ENCODE results near the gene ZNF611.
"Not testable (repeated sequence)": the region's sequence is repeated elsewhere in the genome, so short reads cannot be mapped to it uniquely, and the experiment has no call there.

The ZNF611 gene

DNA sequence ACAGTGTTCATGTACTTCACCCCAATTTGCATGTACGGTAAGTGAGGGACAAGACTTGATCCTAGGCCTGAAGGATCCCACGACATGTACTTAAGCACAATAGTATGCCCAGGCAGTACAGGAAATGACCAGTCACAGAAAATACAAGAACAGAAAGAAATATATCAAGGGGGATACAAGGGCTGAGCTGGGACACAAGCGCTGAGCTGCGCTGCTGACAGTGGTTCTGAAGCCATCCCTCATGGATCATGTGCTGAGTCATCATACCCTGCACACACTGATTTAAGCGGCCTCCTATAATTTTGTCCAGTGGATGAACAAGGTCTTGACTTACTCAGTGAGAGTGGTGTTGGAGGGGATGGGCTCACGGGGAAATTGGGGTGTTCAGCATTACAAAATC is 59.6 kb downstream of the ZNF611 start:
- not testable (repeated sequence) for DNase-seq

DNA sequence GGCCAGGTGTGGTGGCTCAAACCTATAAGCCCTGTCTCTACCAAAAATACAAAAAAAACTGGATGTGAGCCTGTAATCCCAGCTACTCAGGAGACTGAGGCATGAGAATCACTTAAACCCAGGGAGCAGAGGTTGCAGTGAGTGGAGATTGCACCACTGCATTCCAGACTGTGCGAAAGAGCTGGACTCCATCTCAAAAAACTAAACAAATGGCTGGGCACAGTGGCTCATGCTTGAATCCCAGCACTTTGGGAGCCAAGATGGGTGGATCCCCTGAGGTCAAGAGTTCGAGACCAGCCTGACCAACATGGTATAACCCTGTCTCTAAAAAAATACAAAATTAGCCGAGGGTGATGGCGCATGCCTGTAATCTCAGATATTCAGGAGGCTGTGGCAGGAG is 61.8 kb downstream of the ZNF611 start:
- no peak for DNase-seq

DNA sequence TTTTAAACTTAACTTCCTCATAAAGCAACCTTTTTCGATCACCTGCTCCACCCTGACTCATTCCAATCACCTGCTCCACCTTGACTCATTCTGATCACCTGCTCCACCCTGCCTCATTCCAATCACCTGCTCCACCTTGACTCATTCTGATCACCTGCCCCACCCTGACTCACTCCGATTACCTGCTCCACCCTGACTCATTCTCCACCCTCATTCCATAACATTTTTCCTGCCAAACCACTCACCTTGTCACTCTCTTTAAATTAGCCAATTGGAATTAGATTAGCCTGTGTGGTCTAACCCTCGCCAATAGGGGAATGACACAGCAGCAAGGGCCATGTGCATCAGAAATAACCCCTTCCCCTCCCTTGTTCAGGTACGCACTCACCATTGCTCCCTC is 64.8 kb downstream of the ZNF611 start:
- DNase-seq = no peak

DNA sequence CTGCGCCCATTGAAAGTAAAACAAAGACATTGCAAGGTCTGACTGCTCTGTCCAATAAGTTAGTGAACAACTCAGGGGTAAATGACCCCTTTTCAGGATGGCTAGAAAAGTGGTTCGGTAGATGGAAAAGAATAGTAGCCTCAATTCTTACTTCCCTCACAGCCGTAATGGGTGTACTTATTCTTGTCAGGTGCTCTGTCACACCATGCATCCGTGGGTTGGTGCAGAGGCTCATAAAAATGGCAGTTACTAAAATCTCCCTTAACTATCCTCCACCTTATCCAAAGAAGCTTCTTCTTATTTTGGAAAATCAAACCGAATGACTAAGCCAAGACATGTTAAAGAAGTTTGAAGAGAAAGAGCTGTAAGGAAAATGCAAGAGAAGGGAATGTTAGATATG is 65.3 kb downstream of the ZNF611 start:
- no peak for DNase-seq

DNA sequence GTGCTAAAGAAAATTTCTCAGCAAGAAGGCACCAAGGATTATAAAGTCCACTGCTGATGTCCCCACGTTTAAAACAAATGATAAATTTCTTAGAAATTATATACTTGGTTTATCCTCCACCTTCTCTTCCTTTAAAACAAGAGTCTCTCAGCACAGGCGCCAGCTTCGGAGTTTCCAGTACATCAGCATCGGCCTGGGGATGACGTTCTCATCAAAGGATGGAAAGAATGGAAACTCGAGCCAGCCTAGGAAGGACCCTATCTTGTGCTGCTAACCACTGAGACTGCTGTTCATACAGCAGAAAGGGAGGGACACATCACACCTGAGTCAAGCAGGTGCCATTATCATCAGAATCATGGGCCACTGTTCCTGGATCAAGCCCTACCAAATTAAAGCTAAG is 66.9 kb downstream of the ZNF611 start:
- no peak for DNase-seq

DNA sequence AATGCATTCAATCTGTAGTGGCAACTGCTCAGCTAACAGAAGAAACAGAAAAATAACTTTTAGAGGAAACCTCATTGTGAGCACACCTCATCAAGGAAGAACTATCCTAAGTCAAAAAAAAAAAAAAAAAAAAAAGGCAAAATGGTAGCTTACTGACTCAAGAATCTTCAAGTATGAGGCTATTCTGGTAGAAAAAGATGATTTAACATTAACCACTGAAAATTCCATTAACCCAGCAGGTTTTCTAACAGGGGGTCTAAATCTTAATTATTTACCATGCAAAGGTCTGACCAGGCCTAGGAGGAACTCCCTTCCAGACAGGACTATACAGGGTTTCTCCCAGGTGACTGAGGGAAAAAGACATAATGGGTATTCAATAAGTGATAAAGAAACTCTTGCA is 68.3 kb downstream of the ZNF611 start:
- no peak for DNase-seq

DNA sequence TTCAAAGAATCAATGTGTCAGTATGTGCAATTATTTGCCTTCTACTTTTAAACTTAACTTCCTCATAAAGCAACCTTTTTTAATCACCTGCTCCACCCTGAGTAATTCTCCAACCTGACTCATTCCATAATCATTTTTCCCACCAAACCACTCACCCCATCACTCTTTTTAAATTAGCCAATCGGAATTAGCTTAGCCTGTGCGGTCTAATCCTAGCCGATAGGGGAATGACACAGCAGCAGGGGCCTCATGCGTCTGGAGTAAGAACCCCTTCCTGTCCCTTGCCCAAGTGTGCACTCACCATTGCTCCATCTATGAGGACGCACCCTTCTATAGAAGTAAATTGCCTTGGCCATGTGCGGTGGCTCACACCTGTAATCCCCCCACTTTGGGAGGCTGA is 69.3 kb downstream of the ZNF611 start:
- DNase-seq = no peak

DNA sequence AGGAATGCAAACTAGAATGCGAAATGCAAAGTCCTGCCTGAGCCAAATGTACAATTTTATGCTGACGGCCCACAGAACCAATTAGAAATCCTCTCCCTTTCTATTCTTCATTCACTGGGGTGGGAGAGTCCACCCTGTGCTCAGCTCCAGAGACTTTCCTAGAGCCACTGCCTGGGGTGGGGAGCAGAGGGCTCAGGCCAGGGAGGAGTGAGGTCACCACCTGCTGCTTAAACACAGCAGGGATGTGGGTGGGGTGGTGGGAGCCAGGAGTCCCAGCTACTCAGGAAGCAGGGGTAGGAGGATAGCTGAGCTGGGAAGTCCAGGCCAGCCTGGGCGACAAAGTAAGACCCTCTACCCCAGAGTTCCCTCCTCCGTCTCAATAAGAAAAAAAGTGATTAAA is 69.8 kb downstream of the ZNF611 start:
- no peak for DNase-seq

DNA sequence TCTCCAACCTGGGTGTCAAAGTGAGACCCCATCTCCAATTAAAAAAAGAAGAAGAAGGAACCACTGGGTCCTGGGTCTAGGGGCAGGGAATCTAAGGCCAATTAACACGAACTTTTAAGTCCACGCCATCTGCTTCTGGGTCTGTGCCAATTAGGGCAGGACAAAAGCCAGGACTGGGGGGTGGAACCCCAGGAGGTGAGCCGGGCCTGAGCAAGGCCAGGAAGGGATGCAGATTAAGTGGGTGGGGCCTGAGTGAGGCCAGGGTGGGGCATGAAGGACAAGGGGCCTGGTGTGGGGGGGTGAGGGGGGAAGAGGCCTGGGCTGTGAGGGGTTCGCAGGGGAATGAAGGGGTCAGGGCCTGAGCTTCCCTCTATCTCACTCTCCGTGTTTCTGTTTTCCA is 70.4 kb downstream of the ZNF611 start:
- no peak for DNase-seq

DNA sequence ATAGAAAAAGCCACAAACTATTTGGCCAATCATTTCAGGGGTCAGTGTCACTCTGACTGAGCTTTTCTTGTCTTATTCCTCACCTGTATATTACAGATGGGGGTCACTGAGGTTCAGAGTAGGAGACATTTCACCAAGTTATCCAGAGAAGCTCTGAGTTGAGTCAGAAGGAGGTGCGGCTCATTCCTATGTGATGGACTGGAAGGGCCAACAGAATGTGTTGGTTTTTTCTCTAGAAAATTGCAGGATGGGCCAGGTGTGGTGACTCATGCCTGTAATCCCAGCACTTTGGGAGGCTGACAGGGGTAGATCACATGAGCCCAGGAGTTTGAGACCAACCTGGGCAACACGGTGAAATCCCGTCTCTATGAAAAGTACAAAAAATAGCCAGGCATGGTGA is 72.2 kb downstream of the ZNF611 start:
- no peak for DNase-seq

DNA sequence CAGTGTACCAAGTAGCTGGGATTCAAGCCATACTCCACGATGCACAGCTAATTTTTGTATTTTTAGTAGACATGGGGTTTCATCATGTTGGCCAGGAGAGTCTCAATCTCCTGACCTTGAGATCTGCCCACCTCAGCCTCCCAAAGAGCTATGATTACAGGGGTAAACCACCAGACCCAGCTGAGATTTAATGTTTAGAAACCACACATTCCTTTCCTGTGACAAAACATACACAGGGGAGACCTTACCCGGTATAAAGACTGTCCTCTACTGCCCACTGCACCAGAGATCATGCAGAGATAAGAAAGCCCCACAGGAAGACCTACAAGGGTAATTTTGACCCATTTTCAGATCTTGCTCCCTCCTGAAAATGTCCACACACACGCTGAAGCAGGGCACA is 73.9 kb downstream of the ZNF611 start:
- no peak for DNase-seq

DNA sequence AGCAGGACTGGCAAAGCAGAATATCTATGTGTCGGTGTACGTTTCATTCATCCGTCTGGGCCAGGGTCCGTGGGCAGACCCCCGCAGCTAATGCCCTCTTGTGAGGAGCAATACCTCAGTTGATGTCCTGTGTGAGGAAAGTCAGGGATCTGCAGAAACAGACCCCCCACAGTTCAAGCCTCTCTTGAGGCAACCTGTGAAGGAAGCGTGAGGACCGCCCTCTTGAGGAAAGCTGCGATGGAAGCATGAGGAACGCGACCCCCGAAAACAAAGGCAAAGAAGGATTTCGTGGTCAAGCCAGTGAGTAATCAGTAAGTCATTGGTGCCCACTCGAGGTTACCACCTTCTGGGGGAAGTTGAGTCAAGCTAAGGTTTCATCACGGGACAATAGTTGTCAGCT is 75.8 kb downstream of the ZNF611 start:
- DNase-seq = no peak

DNA sequence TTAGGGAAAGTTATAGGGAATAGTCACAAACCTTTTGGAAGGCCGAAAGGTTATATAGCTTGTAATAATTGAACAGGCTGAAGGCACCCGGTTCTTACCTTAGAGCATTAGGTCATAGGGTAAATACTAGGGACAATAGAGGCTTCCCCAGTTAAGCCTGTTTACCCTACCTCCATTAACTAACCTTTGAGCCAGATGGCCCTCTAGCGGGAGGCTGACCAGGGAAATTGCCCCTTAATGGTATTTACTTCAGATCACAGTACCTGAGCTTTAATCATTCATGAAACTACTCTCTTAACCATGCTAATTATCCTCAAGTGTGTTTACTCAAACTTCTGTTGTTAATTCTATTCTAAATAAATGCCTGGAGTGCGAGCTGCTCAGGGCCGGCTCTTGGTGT is 76.2 kb downstream of the ZNF611 start:
- DNase-seq = no peak

DNA sequence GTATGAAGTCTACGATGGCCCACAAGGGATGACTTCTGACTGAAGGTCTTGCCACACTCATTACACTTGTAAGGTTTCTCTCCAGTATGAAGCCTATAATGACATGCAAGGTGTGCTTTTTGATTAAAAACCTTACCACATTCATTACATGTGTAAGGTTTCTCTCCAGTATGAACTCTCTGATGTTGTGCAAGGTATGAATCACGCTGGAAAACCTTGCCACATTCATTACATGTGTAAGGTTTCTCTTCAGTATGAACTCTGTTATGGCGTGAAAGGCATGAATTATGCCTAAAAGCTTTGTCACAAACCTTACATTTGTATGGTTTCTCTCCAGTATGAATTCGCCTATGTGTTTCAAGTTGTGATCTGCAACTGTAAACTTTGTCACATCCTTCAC is 81.7 kb downstream of the ZNF611 start:
- DNase-seq = no peak
